ENCODE data around the gene P2RY2. TPM values are rescaled to one million over a fixed set of nuclear protein-coding genes. Genes with fewer than 3 reads are reported as not detected.
"Not testable (repeated sequence)": the region's sequence is repeated elsewhere in the genome, so short reads cannot be mapped to it uniquely, and the experiment has no call there.

Gene P2RY2
- polyA plus RNA-seq, 4 donors, result 0.07 to 0.84 (median 0.62) TPM

DNA sequence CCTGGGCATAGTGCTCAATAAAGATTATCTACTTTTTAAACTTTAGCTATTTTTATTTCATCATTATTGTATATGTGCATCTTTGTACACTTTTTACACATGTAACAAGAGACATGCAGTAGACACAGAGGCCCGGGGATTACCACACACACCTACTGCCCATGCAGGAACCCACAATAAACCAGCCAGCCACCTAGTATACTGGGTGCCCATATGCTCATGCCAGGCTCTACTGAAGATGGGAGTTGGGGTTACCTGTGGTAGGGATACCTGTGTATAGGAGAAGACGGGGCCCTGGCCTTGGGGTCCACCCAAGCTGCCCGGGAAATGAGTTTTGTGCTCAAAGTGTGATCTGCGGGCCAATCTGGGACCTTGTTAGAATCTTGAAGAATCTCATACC lies 31.2 kb upstream of the P2RY2 start:
- DNase-seq (ENCODE audit: low read depth in 4 of 4, low spot score in 3 of 4), result no peak

DNA sequence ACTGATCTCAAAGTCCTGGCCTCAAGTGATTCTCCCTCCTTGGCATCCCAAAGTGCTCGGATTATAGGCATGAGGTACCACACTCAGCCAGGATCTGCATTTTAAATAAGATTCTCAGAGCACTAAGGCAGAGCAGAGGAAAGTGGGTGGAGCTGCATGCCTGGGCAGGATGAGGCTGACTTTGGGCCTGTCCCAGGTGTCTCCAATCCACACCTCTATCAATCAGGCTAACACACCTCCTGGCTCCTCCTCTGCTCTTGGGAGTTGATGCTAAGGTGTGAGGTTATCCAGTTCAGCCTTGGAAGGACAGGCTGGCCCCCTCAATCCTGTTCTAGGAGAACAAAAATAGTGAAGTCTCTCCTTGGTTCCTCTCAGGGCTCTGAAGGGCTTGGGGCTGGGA lies 30.2 kb upstream of the P2RY2 start:
- no peak for DNase-seq (ENCODE audit: low read depth in 4 of 4, low spot score in 3 of 4)

DNA sequence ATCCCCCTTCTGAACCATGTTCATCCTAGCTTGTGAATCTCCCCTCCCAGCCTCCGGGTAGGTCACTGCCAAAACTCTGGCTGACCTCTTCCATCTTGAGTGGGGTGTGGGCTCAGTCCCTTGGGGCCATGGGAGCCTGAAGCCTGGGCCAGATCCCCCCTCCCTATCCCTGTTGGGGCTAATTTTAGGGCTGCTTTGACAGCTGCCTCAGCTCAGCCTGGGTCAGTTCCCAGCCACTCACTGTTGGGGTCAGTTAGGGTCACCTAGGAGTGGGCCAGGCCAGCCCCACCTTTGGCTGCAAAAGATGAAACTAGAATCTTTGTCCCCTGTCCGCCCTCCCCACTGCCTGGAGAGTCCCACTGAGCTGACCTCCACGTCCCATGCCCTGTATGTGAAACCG lies 29.8 kb upstream of the P2RY2 start:
- DNase-seq (ENCODE audit: low read depth in 4 of 4, low spot score in 3 of 4), result no peak

DNA sequence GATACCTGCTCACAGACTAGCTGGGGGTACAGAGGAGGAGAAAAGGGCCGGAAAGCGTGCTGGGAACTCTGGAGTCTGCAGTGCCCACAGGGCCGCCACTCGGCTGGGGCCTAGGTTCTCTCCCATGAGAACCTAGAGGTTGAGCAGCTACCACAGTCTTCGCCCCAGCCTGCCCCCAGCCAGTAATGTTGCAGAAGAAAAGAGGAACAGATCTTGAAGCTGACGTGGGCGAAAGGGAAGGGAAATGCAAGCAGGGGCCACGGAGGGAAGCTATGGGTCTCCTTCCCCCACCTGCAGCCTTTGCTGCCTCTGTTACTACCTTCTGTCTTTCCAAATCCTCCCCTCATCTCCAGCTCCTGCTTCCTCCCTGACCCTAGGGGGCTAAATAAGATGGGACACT lies 28.8 kb upstream of the P2RY2 start:
- DNase-seq (ENCODE audit: low read depth in 4 of 4, low spot score in 3 of 4), result no peak

DNA sequence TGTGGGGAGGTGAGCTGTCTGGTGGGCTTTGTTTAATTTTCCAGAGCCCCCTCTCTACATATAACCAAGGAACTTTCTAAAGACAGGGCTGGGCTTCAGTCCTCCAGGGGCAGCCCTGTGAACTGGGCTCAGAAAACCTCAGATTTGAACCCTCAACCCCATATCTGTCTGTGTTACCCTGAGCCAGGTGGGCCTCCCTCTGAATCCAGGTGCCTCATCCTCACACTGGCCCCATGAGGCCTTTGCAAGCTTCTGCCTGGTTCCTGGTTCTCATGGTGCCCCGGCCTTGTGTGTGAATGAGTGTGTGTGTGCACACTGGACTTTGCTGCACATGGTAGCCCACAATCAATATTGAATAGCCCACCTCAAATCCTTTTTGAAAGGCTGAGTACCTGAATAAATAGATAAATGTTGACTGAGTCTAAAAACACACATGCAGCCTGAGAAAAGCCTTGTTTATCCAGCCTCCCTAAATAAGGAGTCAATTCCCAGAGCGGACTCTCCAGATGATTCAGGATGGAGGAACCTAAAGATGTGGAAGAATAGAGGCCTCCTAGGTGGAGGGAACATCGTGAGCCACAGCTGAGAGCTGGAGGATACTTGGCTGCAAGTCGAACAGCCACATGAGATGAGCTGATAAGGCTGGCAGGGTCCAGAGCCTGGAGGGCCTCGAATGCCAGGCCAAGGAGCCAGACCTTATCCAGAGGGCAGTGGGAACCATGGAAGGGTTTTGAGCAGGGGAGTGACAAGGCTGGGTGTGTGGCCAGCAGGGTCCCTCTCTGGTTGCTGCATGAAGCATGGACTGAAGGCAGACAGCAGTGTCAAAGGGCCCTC lies 28.1 kb upstream of the P2RY2 start:
- DNase-seq (ENCODE audit: low read depth in 4 of 4, low spot score in 3 of 4), result no peak

DNA sequence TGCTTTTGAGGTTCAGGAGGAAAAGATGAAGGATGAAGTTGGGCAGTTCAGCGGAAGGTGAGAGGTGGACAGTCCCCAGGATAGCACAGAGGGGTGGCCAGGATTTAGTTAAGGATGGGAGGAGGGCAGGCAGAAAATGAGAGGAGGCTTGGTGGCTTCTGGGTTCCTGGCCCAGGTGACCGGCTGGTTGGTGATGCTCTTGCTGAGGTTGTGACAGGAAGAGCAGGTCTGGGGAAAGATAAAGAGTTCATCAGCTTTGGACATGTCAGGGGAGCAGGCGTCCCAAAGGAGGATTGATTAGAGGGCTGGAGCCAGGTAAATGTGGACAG lies 27.6 kb upstream of the P2RY2 start:
- DNase-seq (ENCODE audit: low read depth in 4 of 4, low spot score in 3 of 4), result no peak

DNA sequence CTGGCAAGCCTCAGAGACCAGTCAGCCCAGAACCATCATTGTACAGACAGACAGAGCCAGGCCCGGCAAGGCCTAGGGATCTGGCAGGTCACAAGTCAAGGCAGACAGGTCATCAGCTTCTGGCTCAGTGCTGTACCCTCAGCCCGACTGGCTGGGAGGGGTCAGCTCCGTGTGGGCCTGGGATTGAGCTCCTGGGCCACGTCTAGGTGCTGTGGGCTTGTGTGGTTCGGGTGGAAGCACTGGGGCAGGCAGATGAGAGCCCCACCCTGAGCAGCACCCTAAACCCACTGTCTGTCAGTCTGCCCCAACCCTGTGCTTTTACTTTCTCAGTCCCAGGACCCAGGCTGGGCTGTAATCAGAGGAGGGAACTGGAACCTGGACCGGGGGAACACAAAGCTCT lies 26.9 kb upstream of the P2RY2 start:
- DNase-seq (ENCODE audit: low read depth in 4 of 4, low spot score in 3 of 4), result no peak

DNA sequence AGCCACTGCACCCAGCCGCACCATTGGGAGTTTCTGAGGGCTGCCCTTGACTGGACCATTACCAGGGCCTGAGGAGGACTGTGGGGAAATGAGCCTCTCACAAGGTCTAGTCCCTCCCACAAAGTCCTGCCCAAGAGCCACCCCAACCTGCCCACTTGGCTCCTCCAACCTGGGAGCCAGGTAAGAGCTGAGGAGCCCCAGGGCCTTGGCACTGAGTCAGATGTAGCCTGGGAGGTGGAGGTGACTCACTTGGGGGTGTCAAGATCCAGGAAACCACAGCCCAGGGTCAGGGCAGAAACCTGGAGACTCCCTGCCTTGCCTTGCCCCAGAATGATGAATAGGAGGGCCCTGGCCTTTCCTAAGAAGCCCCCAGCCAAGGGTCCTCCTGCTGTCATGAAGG lies 25.8 kb upstream of the P2RY2 start:
- DNase-seq (ENCODE audit: low read depth in 4 of 4, low spot score in 3 of 4), result no peak

DNA sequence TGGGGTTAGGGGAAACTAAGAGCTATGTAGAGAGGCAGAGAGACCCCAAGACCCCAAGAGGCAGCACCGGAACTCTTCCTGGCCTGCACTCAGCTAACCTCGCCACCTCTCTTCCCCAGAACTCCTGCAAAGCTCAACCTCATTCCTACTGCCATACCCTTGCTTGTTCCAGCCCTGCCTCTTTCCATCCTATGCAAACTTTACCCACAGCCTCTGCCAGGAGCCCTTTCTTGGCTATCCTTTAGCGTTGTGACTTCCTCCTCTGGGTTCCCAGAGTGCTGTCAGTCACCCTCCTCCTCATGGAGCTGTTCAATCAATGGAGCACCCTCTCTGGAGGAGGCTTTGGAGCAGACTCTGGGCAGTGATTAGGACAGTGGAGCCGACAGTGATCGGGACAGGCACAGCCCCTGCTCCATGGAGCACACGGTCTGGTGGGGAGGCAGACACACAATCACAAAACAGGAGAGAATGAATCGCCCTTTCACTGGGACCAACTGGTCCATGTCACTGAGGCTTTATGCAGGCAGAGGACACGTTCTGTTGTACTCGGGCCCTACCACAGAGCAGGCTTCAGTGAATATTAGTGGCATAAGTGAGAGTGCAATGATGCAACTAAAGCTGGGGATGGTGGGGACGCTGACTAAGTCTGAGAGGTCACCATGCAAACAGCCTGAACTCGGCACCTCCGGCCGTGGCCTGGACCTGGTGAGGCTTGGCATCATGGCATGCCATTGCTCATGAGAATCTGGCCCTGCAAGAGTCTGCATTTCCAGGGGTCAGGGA lies 24.6 kb upstream of the P2RY2 start:
- no peak for DNase-seq (ENCODE audit: low read depth in 4 of 4, low spot score in 3 of 4)

DNA sequence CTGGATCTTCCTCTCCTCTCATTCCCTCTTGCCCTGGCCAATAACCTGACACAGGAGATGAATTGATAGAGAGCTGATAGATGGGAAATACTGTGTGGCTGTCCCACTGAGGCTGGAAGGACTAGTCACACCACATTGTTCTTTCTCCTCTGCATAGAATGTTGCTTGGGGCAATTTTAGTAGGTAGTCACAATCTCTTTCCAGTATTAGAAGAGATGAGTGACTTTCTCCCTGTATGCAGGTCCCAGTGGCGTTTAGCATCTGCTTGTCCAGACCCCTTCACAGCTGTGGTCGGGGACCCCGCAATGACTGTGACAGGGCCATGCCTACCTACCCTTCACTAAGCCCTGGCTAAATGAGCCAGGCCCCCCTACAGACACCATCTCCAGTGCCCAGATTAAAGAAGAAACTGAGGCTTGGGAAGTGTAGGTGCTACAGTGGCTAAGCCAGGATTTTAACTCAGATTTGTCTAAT lies 24.0 kb upstream of the P2RY2 start:
- no peak for DNase-seq (ENCODE audit: low read depth in 4 of 4, low spot score in 3 of 4)

DNA sequence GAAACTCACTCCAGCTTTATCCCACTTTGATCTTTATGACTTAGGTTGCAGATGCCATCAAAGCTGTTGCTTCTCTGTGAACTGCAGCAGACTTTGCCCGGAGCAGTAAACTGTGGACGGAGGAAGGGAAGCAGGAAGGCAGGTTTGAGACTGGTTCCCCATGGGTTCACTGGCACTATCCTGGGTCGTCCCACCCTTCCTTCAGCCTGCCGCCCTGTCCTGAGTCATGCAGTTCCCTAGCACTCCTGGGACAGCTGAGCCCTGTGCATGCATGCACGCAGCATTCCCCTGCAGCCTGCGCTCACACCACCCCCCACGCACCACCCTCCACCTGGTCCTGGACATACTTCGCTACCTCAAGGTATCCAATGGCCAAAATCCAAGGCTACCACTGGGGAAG lies 23.5 kb upstream of the P2RY2 start:
- DNase-seq (ENCODE audit: low read depth in 4 of 4, low spot score in 3 of 4), result no peak

DNA sequence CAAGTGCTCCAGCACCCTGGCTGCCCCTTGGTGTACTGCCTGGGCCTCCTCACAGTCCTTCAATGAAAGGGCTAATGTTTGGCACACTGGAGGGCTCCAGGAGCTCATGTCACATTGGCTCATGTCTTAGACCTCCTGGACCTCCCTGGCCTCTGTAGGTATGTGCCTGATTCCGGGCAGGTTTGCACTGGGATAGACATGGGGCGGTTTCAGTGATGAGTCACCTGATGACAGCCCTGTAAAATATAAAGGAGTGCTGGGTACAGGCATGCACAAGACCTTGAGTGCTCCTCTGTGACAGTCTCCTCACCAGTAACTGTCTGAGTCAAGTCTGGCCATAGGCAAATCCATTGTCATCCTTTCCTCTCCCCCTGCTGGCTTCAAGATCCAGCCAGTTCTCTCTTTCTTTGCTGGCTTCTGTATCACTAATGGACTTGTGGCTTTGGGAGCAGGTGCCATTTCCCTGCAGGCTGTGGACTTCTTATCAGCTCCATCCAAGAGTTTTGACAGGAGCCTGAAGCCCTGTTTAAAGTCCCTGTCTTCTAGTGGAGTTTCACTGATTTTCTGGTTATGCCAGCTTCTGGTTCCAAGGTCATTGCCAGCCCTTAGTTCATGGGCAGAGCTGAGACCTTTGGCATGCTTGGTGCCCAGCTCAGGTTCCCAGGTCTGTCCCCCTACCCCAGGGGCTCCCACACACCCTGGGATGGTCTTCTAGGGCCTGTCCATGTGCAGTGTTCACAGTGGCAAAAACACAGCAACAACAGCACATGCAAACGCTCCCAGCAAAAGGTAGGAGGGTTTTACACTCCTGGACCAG lies 22.7 kb upstream of the P2RY2 start:
- no peak for DNase-seq (ENCODE audit: low read depth in 4 of 4, low spot score in 3 of 4)

DNA sequence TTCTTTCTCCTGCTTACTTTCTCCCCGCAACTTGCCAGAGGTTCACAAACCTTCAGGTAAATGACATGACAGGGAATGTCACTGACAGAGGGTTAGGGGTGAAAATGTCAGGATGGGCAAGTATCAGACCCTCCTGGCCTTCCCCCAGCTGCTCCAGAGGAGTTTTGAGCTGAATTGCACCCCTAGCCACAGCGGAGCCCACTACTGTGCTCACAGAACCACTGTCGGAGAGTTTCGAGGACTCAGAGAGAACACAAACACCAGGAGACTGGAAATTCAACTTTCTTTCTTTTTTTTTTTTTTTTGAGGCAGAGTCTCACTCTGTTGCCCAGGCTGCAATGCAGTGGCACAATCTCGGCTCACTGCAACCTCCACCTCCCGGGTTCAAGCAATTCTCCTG lies 21.5 kb upstream of the P2RY2 start:
- no peak for DNase-seq (ENCODE audit: low read depth in 4 of 4, low spot score in 3 of 4)

DNA sequence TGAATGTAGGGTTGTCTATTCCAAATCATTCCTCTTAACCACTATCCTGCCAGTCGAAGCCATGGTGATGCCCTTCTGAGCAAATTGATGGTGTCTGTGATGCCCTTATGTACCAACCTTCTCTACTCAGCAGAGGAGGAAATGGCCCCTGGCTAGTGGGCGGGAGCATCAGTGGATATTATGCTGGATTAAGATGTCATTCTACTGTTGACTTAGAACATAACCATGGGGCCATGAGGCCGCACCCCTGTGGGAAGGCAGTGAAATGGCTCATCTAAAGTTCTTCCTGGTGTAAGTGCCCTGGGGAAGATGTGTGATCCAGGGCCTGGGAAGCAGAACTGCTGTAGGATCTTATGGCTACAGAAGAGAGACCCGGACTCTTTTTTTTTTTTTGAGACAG lies 20.7 kb upstream of the P2RY2 start:
- DNase-seq (ENCODE audit: low read depth in 4 of 4, low spot score in 3 of 4), result no peak

DNA sequence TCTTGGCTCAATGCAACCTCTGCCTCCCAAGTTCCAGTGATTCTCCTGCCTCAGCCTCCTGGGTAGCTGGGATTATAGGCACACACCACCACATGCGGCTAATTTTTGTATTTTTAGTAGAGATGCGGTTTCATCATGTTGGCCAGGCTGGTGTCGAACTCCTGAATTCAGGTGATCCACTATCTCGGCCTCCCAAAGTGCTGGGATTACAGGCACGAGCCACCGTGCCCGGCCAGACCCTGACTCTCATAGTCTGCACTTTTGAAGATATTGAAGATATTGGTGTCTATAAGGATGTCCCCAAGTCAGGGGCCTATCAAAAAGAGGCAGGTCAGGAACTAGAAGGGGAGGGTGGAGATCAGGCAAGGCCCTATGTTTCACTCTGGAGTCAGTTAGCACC lies 20.3 kb upstream of the P2RY2 start:
- DNase-seq (ENCODE audit: low read depth in 4 of 4, low spot score in 3 of 4), result not testable (repeated sequence)

DNA sequence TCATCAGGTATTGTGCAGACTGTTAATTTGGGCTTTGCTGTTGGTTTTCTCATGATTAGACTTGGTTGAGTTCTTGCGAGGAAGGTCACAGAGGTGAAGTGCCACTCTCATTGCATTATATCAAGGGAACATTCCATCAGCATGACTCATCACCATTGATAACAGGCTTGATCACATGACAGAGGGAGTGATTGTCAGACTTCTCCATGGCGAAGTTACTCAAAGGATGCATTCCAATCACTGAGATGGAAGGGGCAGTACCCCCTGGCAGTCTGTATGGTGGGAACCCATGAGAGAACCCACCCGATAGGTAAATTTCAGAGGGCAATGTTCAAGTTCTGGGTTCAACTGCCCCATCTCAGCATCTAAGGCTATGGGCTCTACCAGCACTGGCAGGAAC lies 19.4 kb upstream of the P2RY2 start:
- no peak for DNase-seq (ENCODE audit: low read depth in 4 of 4, low spot score in 3 of 4)

DNA sequence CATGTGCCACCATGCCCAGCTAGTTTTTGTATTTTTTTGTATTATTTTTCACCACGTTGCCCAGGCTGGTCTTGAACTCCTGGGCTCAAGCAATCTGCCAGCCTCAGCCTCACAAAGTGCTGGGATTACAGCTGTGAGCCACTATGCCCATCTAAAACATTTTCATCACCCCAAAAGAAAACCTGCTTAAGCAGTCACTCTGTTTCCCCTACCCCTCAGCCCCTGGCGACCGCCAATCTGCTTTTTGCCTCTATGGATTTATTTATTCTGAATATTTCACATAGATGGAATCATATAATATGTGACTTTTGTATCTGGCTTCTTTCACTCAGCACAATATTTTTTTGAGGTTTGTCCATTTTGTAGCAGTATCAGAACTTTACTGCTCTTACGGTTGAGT lies 18.6 kb upstream of the P2RY2 start:
- no peak for DNase-seq (ENCODE audit: low read depth in 4 of 4, low spot score in 3 of 4)

DNA sequence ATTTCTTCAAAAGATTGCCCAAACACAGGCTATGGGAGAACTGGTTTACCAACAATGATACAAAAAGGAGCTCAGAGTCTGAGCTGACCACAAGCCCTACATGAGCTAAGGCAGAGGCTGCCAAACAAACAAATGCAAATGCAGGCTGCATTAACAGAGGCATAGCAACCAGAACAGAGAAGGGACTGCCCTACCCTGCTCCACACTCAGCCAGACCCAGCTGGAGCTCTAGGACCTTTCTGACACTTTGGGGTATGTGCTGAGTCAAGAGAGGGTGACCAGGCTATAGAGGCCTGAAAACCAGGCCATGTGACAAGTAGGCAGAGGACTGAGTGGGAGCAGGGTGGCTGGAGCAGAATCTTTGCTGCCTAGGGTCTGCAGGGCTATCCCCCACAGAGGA lies 17.8 kb upstream of the P2RY2 start:
- no peak for DNase-seq (ENCODE audit: low read depth in 4 of 4, low spot score in 3 of 4)

DNA sequence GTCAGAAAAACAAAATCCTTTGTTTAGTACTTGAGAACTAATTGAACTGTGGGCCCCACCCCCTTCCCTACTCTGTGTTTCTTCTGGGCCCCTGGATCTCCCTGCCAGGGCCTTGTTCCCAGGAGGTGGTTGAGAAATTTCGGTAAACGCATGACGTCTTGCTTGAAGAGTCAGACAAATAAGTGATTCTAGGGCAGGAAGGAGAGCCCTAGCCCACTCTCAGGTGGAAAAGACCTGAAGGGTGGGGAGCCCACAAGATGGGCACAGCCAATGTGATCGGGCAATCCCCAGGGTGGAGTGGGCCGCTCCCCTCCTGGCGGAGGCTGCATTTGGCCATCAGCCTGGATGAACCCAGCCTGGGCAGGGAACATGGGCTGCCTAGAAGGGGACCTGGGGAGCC lies 16.8 kb upstream of the P2RY2 start:
- DNase-seq (ENCODE audit: low read depth in 4 of 4, low spot score in 3 of 4), result no peak

DNA sequence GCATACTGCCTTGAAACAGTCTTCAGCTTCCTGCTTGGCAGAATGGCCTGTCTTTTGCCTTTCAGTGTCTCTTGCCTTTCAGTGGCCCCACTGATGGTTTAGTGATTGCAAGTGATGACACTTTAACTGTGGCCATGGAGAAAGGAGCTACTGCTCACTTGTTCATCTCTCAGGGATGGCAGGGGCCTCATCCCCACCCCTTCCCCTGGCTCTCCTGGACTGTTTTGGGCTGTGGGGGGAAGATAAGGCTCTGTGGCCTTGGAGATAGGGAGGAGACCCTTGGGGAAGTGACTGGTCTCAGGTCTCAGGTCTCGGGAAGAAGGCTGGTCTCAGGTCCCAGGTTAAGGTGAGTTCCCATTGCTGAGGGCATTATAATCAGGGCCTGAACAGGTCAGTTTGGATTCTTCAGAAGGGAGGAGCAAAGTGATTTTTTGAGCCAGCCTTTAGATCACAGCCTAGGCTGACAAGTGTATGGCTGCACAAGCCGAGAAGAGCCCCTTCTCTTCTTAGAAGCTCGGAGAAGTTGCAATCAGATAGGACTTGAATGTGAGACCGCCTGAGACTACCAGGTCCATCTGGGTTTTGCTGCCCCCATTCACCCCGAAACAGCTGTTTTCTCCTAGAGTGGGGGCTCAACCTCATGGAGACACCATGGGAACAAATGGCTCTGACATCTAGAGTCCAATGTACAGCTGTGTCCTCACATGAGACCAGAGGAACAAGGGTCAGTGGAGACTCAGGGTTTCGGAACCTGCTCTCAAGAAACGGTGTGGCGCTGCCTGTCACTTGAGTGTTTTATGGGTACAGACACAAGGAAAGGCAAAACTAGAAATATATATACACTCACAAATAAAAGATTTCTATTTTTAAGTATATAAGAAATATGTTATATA lies 15.9 kb upstream of the P2RY2 start:
- no peak for DNase-seq (ENCODE audit: low read depth in 4 of 4, low spot score in 3 of 4)

All from left renal pelvis (tissue), 4 donors.